ENCODE measurements around the gene ARHGAP25. TPM values are rescaled to one million over a fixed set of nuclear protein-coding genes. Genes with fewer than 3 reads are reported as not detected.

Gene ARHGAP25
- total RNA-seq, 2 donors from 2014 or later = 4.2 to 6.6 TPM

- no peak for ATAC-seq
- no peak overlapping the region for H3K4me3 ChIP-seq
- intact Hi-C loops (cut with DNase I) = no loop called here
- H3K27ac ChIP-seq = no peak overlapping the region
- no peaks in the 10 kb centered on the region for H3K36me3 ChIP-seq (replicated peaks in 1 of 2; ENCODE audit: insufficient read depth in 1 of 2, low read depth in 2 of 2)
- 63 to 75% methylated on average over 1 of the region's 1 CpG for WGBS, 2 donors
- no peaks in the 10 kb centered on the region for H3K4me1 ChIP-seq
- TF ChIP-seq POLR2A (IDR thresholded peaks at IDR 0.05) (no peak), CTCF (IDR thresholded peaks at IDR 0.05) (no peak)
- DNase-seq = no peak
- H3K9me3 ChIP-seq = no peaks in the 10 kb centered on the region
- no peaks in the 10 kb centered on the region for H3K27me3 ChIP-seq
Observed at GRCh38 chr2:68692511-68692910, 42.1 kb upstream of the ARHGAP25 start.

DNA sequence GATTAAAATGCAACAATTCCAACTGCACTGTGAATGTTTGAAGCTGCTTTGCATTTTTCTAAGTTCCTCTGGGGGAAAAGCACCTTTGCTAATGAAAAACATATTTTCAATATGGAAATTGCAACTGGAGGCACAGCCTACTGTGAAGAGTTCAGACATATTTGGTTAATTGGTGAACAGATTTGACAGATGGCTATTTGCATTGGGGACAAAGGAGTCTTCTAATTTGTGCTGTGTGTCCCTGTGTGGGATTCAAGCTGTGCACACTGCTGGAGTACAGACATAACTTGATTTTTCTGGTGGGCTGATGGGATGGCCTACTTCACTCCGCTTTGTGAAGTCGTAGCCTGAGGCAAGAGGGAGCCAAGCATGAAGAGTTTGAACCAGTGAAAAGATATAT, 40.7 kb upstream of the ARHGAP25 start:
- intact Hi-C loops (cut with DNase I) = no loop called here
- H3K4me3 ChIP-seq = no peak overlapping the region
- no peak for TF ChIP-seq CTCF (IDR thresholded peaks at IDR 0.05)
- no peak for TF ChIP-seq POLR2A (IDR thresholded peaks at IDR 0.05)
- no peak for DNase-seq
- no peaks in the 10 kb centered on the region for H3K9me3 ChIP-seq
- ATAC-seq = no peak
- no peaks in the 10 kb centered on the region for H3K36me3 ChIP-seq (replicated peaks in 1 of 2; ENCODE audit: insufficient read depth in 1 of 2, low read depth in 2 of 2)
- H3K27ac ChIP-seq = no peak overlapping the region
- 90 to 94% methylated on average over 2 of the region's 2 CpGs for WGBS, 2 donors
- H3K27me3 ChIP-seq = no peaks in the 10 kb centered on the region
- H3K4me1 ChIP-seq = no peaks in the 10 kb centered on the region

- 72 to 82% methylated on average over 4 of the region's 4 CpGs for WGBS, 2 donors
- H3K9me3 ChIP-seq = no peaks in the 10 kb centered on the region
- no peak overlapping the region for H3K27ac ChIP-seq
- DNase-seq (no peak), ATAC-seq (no peak)
- no peak overlapping the region for H3K4me3 ChIP-seq
- no peaks in the 10 kb centered on the region for H3K27me3 ChIP-seq
- no peak for TF ChIP-seq POLR2A (IDR thresholded peaks at IDR 0.05)
- TF ChIP-seq CTCF (IDR thresholded peaks at IDR 0.05) = no peak
- no peaks in the 10 kb centered on the region for H3K36me3 ChIP-seq (replicated peaks in 1 of 2; ENCODE audit: insufficient read depth in 1 of 2, low read depth in 2 of 2)
- intact Hi-C loops (cut with DNase I) = no loop called here
- H3K4me1 ChIP-seq = no peaks in the 10 kb centered on the region
Observed at GRCh38 chr2:68695971-68696370, 38.6 kb upstream of the ARHGAP25 start.

- no peaks in the 10 kb centered on the region for H3K4me1 ChIP-seq
- DNase-seq = no peak
- H3K4me3 ChIP-seq = no peak overlapping the region
- no peak overlapping the region for H3K27ac ChIP-seq
- WGBS, 2 donors = 71 to 77% methylated on average over 2 of the region's 2 CpGs
- ATAC-seq = no peak
- TF ChIP-seq POLR2A (IDR thresholded peaks at IDR 0.05) (no peak), CTCF (IDR thresholded peaks at IDR 0.05) (no peak)
- H3K27me3 ChIP-seq = no peaks in the 10 kb centered on the region
- H3K36me3 ChIP-seq (replicated peaks in 1 of 2; ENCODE audit: insufficient read depth in 1 of 2, low read depth in 2 of 2) = no peaks in the 10 kb centered on the region
- H3K9me3 ChIP-seq = no peaks in the 10 kb centered on the region
- intact Hi-C loops (cut with DNase I) = no loop called here
Observed at GRCh38 chr2:68696554-68696953, 38.1 kb upstream of the ARHGAP25 start.

GRCh38 chr2:68698567-68699377, 35.8 kb upstream of the ARHGAP25 start:
- Histone ChIP-seq H3K27me3 (no peaks in the 10 kb centered on the region), H3K36me3 (replicated peaks in 1 of 2; ENCODE audit: insufficient read depth in 1 of 2, low read depth in 2 of 2) (no peaks in the 10 kb centered on the region), H3K9me3 (no peaks in the 10 kb centered on the region), H3K27ac (no peak overlapping the region), H3K4me3 (no peak overlapping the region), H3K4me1 (no peaks in the 10 kb centered on the region)
- intact Hi-C loops (cut with DNase I) = no loop called here
- no peak for ATAC-seq
- no peak for TF ChIP-seq CTCF (IDR thresholded peaks at IDR 0.05)
- TF ChIP-seq POLR2A (IDR thresholded peaks at IDR 0.05) = no peak
- WGBS, 2 donors = 62 to 73% methylated on average over 4 of the region's 4 CpGs
- no peak for DNase-seq

Measured in body of pancreas (tissue), 4 donors.